ENCODE results near the gene REV1.

REV1 gene

DNA sequence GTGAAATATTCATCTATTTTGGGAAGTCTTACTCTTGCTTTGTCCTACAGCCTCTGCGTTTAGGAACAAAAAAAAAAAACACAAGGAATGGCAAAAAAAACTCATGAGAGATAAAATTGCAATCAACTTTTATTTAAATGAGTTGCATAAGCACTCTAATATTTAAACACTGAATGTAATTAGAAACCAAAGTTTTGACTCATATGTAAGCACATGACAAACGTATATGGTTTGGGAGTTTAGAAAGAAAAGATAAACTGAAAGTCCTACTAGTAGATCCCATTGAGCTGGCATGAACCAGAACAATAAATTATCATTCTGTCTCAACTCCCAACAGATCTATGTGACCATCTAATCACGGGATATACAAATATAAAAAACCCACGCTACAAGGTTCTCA, 44.8 kb downstream of the REV1 start:
- no peak for DNase-seq (ENCODE audit: low read depth)

GRCh38 chr2:99444222-99444621, 45.6 kb downstream of the REV1 start:
- no peak for DNase-seq (ENCODE audit: low read depth)

DNA sequence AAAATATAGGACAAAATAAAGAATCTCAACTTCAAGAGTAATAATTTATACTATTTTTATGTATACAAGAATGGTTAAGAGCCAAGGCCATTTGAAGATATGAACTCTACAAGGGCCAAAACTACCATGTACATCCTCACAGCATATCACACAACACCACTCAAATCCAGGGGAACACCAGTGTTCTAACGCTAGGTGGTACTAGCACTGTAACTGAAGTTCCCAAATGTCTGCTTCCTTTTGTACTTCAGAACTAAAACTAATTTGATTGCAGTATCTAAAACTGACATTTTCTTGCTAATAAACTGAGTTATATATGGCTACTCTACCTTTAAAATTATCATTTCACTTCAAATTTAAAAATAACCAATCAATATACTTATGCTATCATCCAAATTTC, 47.0 kb downstream of the REV1 start:
- DNase-seq (ENCODE audit: low read depth): no peak

DNA sequence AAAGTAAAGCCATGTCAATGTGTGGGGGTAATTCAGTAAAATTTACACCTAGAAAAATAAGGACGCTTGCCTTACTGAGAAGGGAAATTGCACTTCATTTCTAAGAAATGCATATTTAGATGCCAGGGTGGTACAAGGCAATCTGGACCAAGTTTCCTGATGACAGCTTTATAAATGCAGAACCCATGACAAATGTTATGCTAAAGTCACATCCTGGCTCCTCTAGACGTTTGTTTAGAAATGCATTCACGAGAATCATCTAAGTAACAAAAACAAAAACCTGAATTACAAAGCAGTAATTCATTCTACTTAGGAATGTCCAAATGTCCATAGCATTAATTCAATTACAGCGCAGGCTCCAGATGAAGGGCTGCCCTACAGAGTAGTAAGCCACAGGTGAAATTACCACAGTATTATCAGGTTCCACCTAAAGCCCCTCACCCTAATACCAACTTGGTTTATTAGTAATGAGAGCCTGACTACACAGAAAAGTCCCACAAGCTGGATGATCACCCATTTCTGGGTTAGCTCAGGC, 49.8 kb downstream of the REV1 start:
- no peak for DNase-seq (ENCODE audit: low read depth)

DNA sequence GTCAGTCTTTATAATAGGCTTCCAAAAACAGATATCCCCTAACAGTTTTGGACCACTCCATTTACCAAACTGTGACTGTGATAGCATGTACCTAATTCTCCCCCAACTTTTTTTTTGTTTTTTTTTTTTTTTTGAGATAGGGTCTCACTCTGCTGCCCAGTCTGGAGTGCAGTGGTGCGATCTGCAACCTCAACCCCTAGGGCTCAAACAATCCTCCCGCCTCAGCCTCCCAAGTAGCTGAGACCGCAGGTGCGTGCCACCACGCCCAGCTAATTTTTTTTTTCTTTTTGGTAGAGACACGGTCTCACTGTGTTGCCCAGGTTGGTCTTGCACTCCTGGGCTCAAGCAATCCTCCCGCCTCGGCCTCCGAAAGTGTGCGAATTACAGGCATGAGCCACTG, 52.9 kb downstream of the REV1 start:
- DNase-seq (ENCODE audit: low read depth): no peak

DNA sequence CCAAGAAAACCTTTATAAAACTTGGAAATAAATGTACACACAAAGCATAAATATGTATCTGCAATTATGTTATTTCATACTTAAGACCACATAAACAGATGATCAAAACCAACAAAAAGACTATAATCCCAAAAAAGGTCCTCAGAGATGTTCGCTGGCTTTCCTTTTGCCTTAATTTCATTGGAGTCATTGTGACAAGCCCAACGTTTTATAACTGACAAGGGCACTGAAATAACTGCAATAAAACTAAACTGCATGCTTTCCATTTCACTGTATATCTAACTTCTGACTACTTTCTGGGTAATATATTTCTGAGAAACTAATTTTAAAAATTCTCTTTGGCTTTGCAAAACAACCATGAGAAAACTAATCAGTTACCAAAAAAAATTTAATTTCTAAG, 56.5 kb downstream of the REV1 start:
- DNase-seq (ENCODE audit: low read depth): no peak

DNA sequence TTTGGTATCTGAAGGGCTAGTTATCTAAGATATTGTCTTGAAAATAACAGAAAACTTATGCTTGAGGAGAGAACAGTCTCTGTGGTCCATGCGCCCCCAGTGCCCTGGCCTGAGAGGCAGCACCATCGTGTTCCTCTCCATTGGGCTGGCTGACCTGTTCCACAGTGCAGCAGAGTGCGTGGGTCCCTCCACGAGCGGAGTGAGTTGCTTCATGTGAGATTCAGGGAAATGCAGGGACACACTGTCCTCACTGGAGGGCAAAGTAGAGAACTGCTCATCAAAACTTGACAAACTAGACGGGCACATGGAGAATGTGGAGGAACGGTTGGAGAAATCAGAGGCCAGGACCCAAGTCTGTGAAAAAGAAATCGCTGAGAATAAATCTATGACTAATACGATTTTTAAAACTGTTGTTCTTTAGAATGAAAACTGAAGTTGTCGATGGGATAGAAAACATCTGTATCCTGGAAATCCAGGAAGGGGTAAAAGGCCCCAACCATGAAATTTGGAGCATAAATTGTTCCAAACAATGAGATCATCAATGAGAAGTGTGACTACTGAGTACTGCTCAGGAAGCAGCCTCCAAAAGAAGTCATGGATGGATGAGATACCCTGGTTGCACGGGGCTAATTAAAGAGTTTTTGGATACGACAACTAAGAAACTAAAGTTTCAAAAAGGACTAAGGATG, 58.1 kb downstream of the REV1 start:
- DNase-seq (ENCODE audit: low read depth): no peak

GRCh38 chr2:99430614-99431291, 59.1 kb downstream of the REV1 start:
- peak; percentile 24 for DNase-seq (ENCODE audit: low read depth)

DNA sequence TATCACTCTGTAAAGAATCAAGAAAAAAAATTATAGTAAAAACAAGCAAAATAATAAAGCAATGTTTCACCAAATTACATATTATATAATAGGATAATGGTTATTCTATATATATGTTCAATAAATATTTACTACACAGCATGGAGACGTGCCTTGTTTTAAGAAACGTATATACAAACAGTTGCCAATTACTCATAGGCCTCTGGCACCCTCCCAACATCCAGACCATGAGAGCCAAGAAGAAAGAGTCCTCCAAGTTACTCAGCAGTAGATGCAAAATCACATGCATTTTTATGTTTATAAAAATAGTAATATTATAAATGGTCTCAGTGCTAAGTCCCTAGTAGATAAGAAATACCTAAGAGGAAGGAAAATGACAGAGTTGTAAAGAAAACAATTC, 64.8 kb downstream of the REV1 start:
- peak; percentile 39 for DNase-seq (ENCODE audit: low read depth)

DNA sequence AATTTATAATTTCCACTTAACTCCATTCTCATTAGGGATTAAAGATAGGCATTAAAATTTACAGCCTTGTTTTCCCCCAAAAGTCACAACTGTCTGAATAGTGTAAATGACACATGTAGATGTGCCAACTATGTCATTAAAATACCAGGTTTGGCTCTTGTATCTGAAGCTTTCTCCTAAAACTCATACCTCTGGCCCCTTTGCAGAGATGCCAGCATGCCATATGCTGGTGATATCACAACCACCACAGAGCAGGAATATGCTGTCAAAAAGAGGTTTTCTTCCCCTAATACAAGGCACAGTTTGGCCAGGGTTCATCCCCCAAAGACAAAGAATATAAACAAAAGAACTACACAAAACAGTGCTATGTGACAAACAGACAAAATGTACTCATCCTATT, 65.4 kb downstream of the REV1 start:
- no peak for DNase-seq (ENCODE audit: low read depth)

DNA sequence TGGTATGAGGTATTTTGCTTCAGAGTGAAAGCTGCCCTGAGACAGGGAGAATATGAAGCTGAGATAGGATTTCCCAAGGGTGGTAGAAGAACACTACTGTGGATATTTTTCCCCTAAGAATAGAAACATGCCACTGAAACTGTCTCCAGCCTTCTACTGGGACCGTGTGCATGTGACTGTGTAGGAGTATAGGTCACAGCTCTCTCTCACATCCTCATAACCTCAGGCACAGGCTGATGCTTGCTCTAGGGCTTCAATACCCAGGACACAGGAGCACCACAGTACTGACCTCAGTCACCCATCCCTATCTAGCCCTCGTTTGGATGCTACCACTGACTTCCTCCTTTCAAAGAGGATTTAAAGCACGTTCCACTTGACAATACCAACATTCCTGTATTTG, 67.2 kb downstream of the REV1 start:
- no peak for DNase-seq (ENCODE audit: low read depth)

- no peak for DNase-seq (ENCODE audit: low read depth)
These were observed 68.3 kb downstream of the REV1 start for GRCh38 chr2:99421469-99421868.

DNA sequence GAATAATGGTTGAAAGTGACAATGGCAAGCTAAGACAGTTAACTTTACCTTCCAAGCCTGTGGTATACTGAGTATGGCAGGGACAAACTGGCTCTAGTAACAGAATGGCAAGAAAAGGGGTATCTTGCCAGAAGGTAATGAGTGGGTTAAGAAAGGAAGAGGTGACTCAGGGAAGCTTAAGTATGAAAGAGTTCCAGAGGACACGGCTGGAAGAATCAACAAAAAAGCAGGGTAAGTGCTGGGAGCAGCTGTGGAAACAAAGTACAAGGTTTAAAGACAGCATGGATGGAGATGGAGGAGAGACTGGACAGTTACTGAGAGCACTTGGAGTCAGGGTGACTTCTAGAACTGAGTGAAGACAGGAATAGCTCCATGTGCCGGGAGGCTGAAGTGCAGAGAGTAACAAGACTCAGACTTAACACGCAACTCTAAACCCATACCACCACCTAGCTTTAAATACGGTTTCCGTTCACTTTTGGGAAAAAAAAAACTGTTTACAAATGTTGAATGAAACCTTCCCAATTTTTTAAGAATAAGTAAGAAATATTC, 69.0 kb downstream of the REV1 start:
- no peak for DNase-seq (ENCODE audit: low read depth)

DNA sequence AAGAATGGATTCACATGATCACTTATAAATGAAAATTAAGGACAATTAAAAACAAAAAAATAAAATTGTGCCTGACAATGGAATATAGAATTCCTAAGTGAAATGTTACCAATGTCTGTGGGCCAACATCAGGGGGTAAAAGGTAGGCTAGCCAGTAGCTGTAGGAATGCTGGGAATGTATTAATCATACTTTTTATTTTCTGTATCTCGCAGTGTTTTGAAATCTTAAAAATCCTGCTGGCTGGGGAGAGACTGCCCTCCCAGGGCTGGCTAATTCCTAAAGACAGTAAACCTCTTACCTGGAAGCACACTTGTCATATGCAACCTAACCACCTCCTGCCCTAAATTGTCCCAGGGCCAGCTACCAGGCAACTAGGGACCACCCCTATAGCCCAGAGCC, 69.8 kb downstream of the REV1 start:
- DNase-seq (ENCODE audit: low read depth): no peak

GRCh38 chr2:99417396-99417795, 72.4 kb downstream of the REV1 start:
- no peak for DNase-seq (ENCODE audit: low read depth)

DNA sequence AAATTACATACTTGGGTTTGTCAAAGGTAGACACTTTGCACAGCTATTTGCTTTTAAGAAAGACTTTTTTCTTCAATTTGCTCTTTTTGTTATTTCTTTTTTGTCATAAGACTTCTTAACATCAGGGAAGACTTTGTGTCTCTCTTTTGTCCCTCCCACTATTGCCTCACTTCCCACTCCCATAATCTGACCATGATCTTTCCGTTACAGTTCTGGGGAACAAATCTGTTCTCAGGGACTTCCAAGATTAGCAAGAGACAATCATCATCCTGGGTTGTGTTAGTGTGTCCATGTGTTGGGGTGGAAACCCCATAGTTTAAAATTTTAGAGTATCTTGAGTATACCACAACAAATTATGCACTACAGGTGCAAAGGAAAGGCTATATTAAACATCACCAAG, 75.3 kb downstream of the REV1 start:
- DNase-seq (ENCODE audit: low read depth): no peak

GRCh38 chr2:99410276-99410675, 79.5 kb downstream of the REV1 start:
- no peak for DNase-seq (ENCODE audit: low read depth)

GRCh38 chr2:99406137-99406536, 83.7 kb downstream of the REV1 start:
- DNase-seq (ENCODE audit: low read depth): no peak

DNA sequence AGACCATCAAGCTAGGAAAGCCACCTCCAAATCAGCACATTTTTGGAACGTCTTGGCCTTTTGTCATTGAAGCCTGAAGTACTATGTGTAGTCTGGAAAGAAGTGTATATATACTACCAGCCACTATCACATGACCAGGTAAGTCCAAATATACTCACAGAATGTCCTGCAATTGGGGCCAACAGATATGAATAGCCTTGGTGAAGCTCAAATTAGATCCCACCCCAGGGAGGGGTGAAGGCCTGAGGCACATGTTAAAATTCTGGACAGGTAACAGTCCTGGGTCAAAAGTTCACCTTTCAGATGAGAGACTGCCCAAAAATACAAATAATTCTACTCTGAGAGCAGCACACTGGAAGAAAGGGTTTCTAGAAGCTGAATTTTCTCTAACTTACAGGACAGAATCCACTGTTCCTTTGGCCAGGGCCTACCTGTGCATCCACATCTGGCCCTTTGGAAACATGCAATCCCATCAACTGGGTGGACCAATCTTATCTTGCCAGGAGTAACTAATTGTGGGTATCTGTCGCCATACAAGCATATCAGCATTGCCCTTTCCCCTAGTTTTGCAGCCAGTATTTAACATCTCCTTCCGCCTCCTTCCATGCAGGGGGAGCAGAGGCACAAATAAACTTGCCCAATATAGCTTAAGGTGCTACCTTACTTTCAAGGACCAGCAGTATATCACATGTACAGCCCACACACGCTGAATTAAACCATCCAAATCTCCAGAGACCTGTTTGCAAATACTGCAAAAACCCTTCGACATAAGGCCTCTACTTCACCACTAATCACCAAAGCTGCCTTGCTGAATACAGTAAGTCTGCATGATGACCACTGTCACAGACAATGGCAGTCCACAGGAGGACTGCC, 84.8 kb downstream of the REV1 start:
- DNase-seq (ENCODE audit: low read depth): no peak

DNA sequence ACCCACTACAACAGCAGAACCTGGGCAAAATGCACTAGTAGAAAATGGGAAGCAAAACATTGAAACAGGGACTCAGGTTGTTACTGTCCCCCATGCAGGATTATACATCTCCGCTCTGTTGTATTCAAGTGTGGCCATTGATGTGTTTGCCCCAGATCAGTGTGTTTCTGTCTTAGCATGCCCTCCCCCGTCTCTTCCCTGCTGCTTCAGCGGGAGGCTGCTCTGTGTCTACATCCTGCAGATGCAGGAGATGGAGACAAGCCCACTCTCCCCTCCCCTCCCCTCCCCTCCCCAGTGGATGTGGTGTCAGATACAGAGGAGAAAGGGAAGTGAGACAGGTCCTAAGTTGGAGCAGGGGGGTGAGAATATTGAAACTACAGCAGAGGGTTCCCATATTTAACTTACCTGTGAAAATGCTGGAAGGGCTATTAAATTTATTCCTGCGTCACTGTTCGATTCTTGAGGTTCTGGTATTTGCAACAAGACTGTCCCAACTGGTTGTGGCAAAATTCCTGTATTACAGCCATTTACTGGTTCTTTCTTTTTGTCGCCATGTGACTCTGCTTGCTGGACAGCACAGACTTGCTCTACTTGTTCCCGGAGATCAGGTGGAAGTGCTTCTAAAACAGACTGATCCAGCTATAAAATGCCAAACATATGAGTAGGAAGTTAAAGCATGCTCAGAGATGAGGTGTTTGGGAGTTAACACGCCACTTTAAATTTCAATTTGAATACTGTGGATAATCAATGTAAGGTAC, 85.6 kb downstream of the REV1 start:
- DNase-seq (ENCODE audit: low read depth): no peak

GRCh38 chr2:99403524-99403923, 86.3 kb downstream of the REV1 start:
- DNase-seq (ENCODE audit: low read depth): no peak

GRCh38 chr2:99403084-99403483, 86.7 kb downstream of the REV1 start:
- no peak for DNase-seq (ENCODE audit: low read depth)
